Stimulated activated naive CD8-positive, alpha-beta T cell treated with anti-CD3 and anti-CD28 coated beads, Interleukin-15, Interleukin-2, amounts not matched to agents 100 U/mL and 50 U/mL, for 24 hours (primary cell): Measurements from ENCODE around the gene SUMO1.
"Not testable (repeated sequence)": the region's sequence is repeated elsewhere in the genome, so short reads cannot be mapped to it uniquely, and the experiment has no call there.

ENCODE experiments used
- ATAC-seq: fragments of 150-1000 bp; cut with Tn5 transposase; one replicate; pipeline ENCODE4 v1.10.0; 2021
- DNase-seq: peaks from one replicate; pipeline ENCODE4 v3.0.0; 2021

SUMO1 gene

DNA sequence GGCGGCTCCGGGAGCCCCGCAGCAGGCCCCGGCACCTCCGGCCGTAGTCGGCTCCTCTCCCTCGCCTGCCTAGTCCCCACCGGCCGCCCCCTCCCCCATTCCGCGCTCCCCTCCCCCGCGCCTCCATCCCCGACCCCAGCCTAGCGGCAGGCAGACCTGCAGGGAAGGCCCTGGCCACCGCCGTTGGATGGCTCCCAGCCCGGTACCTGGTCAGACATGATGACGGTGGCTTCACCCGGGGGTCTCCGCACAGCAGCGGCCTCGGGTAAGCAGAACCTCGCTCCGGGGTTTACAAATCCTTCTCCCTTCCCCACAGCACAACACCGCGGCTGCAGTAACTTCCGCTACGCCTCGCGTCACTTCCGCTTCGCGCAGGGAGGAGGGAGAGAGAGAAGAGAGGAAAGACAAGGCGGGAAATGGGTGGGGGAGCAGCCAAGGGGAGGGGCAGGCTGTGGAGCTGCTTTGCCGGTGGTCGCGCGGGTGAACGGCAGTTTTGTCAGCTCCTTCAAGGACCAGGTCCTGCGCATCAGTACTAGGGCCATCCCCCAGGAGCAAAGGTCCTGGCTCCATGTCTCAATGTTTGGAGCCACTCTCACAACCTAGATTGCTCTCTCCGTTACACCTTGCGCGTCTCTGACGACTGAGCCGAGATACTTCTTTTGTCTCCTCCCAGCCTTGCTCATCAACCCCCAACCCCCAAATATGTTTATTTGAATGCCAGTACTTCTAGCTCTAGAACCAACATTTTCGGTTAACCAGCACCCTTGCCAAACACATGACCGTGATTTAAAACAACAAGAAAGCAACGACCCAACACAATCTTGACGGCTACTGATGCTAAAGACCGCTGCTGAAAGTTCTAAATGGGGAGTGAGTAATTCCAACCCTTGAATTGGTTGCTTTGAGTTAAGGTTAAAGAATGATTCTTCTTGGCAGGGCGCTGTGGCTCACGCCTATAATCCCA, at the start of gene SUMO1:
Gene SUMO1, minus strand, starts transcription at position 364 of the 964 bp plus-strand sequence. Its CDS starts 146 bp downstream, at position 218.
- ATAC-seq, result peak; percentile 97

DNA sequence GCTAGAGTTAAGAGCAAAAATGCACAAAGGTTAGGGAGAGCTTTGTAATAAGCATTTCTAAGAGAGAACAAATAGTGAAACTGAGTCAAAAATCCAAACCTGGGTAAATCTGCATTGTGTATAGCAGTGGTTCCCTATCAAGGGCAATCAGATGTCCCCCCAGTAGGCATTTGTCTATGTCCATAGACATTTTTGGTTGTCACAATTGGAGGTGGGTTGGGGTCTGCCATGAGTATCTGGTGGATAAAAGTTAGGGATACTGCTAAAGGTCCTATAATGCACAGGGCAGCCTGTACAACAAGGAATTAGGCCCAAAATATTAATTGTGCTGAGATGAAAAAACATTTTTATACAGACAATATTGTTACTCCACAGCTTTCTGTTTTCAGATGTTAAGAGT, 48.2 kb upstream of the SUMO1 start:
- ATAC-seq (no peak), DNase-seq (no peak)

More for the DNA sequence above, at the start of gene SUMO1:
- peak; percentile 92 for DNase-seq

GRCh38 chr2:202278944-202279343, 40.5 kb upstream of the SUMO1 start:
- ATAC-seq (no peak), DNase-seq (no peak)

- DNase-seq (no peak), ATAC-seq (peak; percentile 84)
These were observed 39.8 kb upstream of the SUMO1 start for GRCh38 chr2:202278036-202278760.

DNA sequence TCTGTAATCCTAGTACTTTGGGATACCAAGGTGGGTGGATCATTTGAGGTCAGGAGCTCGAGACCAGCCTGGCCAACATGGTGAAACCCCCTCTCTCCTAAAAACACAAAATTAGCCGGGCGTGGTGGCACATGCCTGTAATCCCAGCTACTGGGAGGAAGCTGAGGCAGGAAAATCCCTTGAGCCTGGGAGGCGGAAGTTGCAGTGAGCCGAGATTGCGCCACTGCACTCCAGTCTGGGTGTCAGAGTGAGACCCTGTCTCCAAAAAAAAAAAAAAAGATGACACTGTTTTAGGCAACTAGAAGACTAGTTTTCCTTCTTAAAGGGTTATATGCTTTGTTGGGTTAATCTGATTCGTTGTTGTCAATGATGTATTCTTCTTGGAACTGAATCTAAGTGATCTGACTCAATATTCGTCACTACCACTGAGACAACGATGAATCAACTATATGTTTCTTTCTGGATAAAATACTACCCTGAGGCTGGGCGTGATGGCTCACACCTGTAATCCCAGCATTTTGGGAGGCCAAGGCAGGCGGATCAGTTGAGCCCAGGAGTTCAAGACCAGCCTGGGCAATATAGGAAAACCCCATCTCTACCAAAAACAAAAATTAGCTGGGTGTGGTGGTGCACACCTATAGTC, 37.8 kb upstream of the SUMO1 start:
- DNase-seq, result not testable (repeated sequence)
- ATAC-seq, result peak; percentile 71

DNA sequence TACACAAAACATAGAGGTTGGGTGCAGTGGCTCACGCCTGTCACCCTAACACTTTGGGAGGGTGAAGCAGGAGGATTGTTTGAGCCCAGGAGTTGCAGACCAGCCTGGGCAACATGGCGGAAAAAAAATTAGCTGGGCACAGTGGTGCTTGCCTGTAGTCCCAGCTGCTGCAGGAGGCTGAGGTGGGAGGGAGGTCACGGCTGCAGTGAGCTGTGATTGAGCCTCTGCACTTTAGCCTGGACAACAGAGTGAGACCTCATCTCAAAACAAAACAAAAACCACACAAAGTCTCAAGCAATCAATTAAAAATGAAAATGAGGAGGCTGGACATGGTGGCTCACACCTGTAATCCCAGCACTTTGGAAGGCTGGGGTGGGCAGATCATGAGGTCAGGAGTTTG, 32.1 kb upstream of the SUMO1 start:
- no peak for DNase-seq
- no peak for ATAC-seq

GRCh38 chr2:202269585-202269984, 31.2 kb upstream of the SUMO1 start:
- DNase-seq (no peak), ATAC-seq (no peak)

- DNase-seq (no peak), ATAC-seq (no peak)
These were observed 29.1 kb upstream of the SUMO1 start for GRCh38 chr2:202267495-202267894.

- peak; percentile 91 for ATAC-seq
These were observed 27.3 kb upstream of the SUMO1 start, which contains the start of gene NOP58 for GRCh38 chr2:202265467-202266277. NOP58 (plus strand) TSS chr2:202265763; CDS start chr2:202265942, 179 bp downstream.

DNA sequence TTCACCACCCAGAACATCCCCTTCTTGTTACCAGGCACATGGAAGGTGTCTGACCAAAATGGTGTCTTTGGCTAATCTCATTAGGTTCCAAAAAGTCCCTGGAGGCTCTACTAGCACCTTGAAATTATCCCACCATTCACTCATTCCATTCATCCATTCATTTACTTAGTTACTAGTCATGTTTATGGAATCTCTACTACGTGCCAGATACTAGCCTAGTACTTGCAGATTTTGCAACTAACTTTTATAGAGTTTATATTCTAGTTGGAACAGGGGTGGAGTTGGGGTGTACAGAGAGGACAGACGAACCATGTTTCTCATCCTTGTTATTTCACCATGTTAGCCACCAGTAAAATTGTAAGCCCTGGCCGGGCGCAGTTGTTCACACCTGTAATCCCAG, 23.1 kb upstream of the SUMO1 start:
- ATAC-seq (no peak), DNase-seq (no peak)

More at GRCh38 chr2:202265467-202266277, 27.3 kb upstream of the SUMO1 start, which contains the start of gene NOP58:
- DNase-seq, result peak; percentile 88

- DNase-seq, result no peak
- no peak for ATAC-seq
These were observed 13.1 kb upstream of the SUMO1 start for GRCh38 chr2:202251494-202251893.

GRCh38 chr2:202249521-202250253, 11.3 kb upstream of the SUMO1 start:
- ATAC-seq (no peak), DNase-seq (no peak)

DNA sequence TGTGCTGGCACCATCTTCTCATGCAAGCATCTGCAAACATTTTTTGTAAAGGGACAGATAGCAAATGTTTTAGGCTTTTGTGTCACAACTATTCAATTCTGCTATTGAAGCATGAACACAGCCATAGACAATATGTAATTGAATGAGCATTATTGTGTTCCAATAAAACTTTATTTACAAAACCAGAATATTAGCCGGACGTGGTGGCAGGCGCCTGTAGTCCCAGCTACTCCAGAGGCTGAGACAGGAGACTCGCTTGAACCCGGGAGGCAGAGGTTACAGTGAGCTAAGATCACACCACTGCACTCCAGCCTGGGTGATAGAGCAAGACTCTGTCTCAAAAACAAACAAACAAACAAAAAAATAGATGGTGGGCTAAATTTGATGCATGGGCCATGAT, 9.3 kb upstream of the SUMO1 start:
- ATAC-seq, DNase-seq: not testable (repeated sequence)

DNA sequence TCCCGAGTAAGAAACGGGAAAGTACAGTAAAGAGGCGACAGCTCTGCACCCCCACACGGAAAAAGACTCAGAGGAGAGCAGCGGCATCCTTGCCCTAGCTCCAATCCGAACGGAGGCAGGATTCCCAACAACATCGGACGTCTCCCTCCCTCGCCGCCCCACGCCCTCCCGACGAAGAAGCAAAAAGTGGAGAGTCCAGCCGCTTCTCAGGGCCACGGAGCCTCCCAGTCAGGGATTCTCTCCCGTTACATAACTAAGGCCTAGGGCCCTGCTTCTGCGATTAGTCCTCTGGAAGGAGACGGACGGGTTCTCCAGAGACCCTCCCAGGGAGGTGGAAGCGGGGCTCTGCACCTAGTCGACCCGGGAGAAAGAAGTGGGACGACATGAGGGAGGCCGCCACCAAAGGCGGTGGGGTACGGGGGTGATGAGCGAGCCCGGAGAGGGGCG, 587 bp downstream of the SUMO1 start:
- no peak for DNase-seq
- ATAC-seq, result peak; percentile 40

DNA sequence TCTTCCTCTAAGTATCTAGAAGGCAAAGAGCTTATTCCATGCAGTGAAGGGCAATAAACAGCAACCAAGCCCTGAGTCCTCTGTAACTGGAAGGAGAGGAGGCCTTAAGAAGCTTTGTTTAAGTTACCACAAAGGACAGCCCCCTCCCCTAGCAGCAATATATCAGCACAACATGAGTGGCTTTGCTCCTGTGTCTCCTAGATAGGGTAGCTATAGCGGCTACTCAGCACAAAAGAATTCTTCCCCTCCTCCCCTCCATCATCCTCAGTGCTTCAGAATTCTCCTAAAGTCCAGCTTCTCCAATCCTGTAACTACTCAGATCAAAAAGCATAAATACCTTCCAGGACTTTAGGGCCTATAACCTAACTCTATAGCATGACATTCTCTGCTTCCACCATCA, 16.5 kb downstream of the SUMO1 start:
- ATAC-seq (no peak), DNase-seq (no peak)

- no peak for DNase-seq
These were observed 23.2 kb downstream of the SUMO1 start for GRCh38 chr2:202215179-202215578.

GRCh38 chr2:202208526-202208925, 29.9 kb downstream of the SUMO1 start:
- DNase-seq (no peak), ATAC-seq (no peak)

More at GRCh38 chr2:202215179-202215578, 23.2 kb downstream of the SUMO1 start:
- ATAC-seq, result no peak

- ATAC-seq, result no peak
These were observed 33.5 kb downstream of the SUMO1 start for GRCh38 chr2:202204855-202205254.

DNA sequence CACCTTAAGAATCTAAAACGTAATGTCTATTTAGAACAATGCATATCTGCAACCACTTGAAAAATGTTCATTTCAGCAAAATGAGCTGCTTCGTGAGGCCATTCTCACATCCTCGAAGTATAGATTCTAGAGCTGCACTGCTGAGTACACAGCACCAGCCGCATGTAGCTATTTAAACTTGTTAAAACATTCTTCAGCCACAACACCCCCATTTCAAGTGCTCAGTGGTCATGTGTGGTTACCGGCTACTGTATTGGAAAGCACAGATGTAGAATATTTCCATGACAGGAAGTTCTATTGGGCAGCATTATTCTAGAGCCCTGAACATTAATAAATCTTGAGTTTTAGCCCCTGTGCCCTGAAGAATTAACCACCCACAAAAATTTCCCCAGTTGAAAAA, 35.0 kb downstream of the SUMO1 start:
- DNase-seq, result no peak
- ATAC-seq, result no peak

More at GRCh38 chr2:202204855-202205254, 33.5 kb downstream of the SUMO1 start:
- DNase-seq, result no peak
